HepG2 (cell line): ENCODE data around the gene KHNYN. TPM values are rescaled to one million over a fixed set of nuclear protein-coding genes. Genes with fewer than 3 reads are reported as not detected.

Experiments
- ARNTL ChIP-seq: sonication (generic); formaldehyde crosslinking; IDR thresholded peaks from 2 replicates; pipeline ENCODE4 v1.4.0; 2020; ENCODE audit warnings: mild to moderate bottlenecking, missing genetic modification reagents
- CSRNP2 ChIP-seq: sonication (generic); formaldehyde crosslinking; conservative IDR thresholded peaks from 2 replicates; pipeline ENCODE4 v1.8.0; 2022; ENCODE audit warnings: low read depth, missing genetic modification reagents
- ETS1 ChIP-seq: sonication (generic); formaldehyde crosslinking; IDR thresholded peaks from 2 replicates; pipeline ENCODE4 v1.4.0; 2020; ENCODE audit warnings: missing genetic modification reagents
- HNRNPK ChIP-seq: fragments of 200-400 bp; formaldehyde crosslinking; IDR thresholded peaks from 2 replicates; pipeline ENCODE4 v1.6.1; 2018; ENCODE audit warnings: low read length, low read depth, moderate library complexity, mild to moderate bottlenecking; ENCODE audit not compliant: poor library complexity, severe bottlenecking
- IKZF4 ChIP-seq: sonication (generic); formaldehyde crosslinking; IDR thresholded peaks from 2 replicates; pipeline ENCODE4 v1.5.1; 2020; ENCODE audit warnings: borderline replicate concordance, mild to moderate bottlenecking, low read depth, missing genetic modification reagents; ENCODE audit errors: not compliant biosample characterization
- MATR3 ChIP-seq: sonication (generic); formaldehyde crosslinking; IDR thresholded peaks from 2 replicates; pipeline ENCODE4 v1.4.0; 2020; ENCODE audit warnings: missing genetic modification reagents
- MTA3 ChIP-seq: sonication (generic); formaldehyde crosslinking; IDR thresholded peaks from 2 replicates; pipeline ENCODE4 v1.4.0; 2020; ENCODE audit warnings: missing genetic modification reagents
- POGZ ChIP-seq: sonication (generic); formaldehyde crosslinking; IDR thresholded peaks from 2 replicates; pipeline ENCODE4 v1.4.0; 2020; ENCODE audit warnings: mild to moderate bottlenecking, missing genetic modification reagents
- RAD21 ChIP-seq: fragments of 450-650 bp; formaldehyde crosslinking; IDR thresholded peaks from 2 replicates; pipeline ENCODE4 v1.5.0; 2020; ENCODE audit warnings: mild to moderate bottlenecking
- SMAD9 ChIP-seq: sonication (generic); formaldehyde crosslinking; IDR thresholded peaks from 2 replicates; pipeline ENCODE4 v1.5.1; 2020; ENCODE audit warnings: mild to moderate bottlenecking, missing genetic modification reagents
- TBL1XR1 ChIP-seq: fragments of 150-350 bp; IDR thresholded peaks from 2 replicates; pipeline ENCODE4 v1.6.1; 2014; ENCODE audit warnings: borderline replicate concordance, low read length; ENCODE audit not compliant: partially characterized antibody
- TGIF2 ChIP-seq: IDR thresholded peaks from 2 replicates; pipeline ENCODE4 v1.6.1; 2016; ENCODE audit warnings: control low read depth, missing compliant biosample characterization
- XRCC5 ChIP-seq: fragments of 200-400 bp; formaldehyde crosslinking; optimal IDR thresholded peaks from 2 replicates; pipeline ENCODE3; 2017; ENCODE audit warnings: mild to moderate bottlenecking, low read length
- ZKSCAN1 ChIP-seq: fragments of 150-350 bp; IDR thresholded peaks from 2 replicates; pipeline ENCODE4 v1.6.1; 2014; ENCODE audit warnings: low read length
- ZNF30 ChIP-seq: sonication (generic); formaldehyde crosslinking; IDR thresholded peaks from 2 replicates; pipeline ENCODE4 v1.5.0; 2020; ENCODE audit warnings: mild to moderate bottlenecking, missing genetic modification reagents
- ZNF484 ChIP-seq: sonication (generic); formaldehyde crosslinking; IDR thresholded peaks from 2 replicates; pipeline ENCODE4 v1.5.1; 2020; ENCODE audit warnings: mild to moderate bottlenecking, low read depth, missing genetic modification reagents, borderline replicate concordance
- ZNF549 ChIP-seq: sonication (generic); formaldehyde crosslinking; IDR thresholded peaks from 2 replicates; pipeline ENCODE4 v1.5.0; 2020; ENCODE audit warnings: missing genetic modification reagents
- ZNF639 ChIP-seq: conservative IDR thresholded peaks from 2 replicates; pipeline ENCODE4 v1.6.1; 2018; ENCODE audit warnings: missing genetic modification reagents
- polyA plus RNA-seq, 8 experiments: library from polyadenylated mRNA; depleted of rRNA in 3 of 8; stranded (reverse) in 7 of 8; unstranded in 1 of 8; fragments of >200 nt; fragmentation: Illumina TruSeq in 4 of 8; extraction: Trizol in 4 of 8; gene quantifications; 2 replicates each; pipeline versions ENCODE4 v1.2.1 to v1.2.3, GENCODE V29; 2011 to 2016; ENCODE audit warnings: low read depth in 4 of 8, missing spikeins in 1 of 8, mixed read lengths in 1 of 8; ENCODE audit not compliant: insufficient read depth in 1 of 8
- total RNA-seq, 5 experiments: library from RNA; depleted of rRNA; stranded (reverse); fragments of >200 nt; fragmentation: Illumina TruSeq; extraction: Trizol; gene quantifications; 2 replicates each; pipeline ENCODE4 v1.2.3, GENCODE V29; 2016; ENCODE audit warnings: low read depth in 1 of 5
- TF ChIP-seq, protein P1 (sequence below): sonication (generic); formaldehyde crosslinking; IDR thresholded peaks from 2 replicates; pipeline ENCODE4 v1.5.1; 2020; ENCODE audit warnings: mild to moderate bottlenecking, missing genetic modification reagents, moderate library complexity
- TF ChIP-seq, protein P2 (sequence below): sonication (generic); formaldehyde crosslinking; IDR thresholded peaks from 2 replicates; pipeline ENCODE4 v1.5.1; 2020; ENCODE audit warnings: missing genetic modification reagents, mild to moderate bottlenecking, borderline replicate concordance

Gene KHNYN
- total and polyA plus RNA-seq, 2 of the 13 experiments (the other 11 are each of a cell fraction or from before 2014, with no cell fraction given) = 52.8 to 75.7 TPM

DNA sequence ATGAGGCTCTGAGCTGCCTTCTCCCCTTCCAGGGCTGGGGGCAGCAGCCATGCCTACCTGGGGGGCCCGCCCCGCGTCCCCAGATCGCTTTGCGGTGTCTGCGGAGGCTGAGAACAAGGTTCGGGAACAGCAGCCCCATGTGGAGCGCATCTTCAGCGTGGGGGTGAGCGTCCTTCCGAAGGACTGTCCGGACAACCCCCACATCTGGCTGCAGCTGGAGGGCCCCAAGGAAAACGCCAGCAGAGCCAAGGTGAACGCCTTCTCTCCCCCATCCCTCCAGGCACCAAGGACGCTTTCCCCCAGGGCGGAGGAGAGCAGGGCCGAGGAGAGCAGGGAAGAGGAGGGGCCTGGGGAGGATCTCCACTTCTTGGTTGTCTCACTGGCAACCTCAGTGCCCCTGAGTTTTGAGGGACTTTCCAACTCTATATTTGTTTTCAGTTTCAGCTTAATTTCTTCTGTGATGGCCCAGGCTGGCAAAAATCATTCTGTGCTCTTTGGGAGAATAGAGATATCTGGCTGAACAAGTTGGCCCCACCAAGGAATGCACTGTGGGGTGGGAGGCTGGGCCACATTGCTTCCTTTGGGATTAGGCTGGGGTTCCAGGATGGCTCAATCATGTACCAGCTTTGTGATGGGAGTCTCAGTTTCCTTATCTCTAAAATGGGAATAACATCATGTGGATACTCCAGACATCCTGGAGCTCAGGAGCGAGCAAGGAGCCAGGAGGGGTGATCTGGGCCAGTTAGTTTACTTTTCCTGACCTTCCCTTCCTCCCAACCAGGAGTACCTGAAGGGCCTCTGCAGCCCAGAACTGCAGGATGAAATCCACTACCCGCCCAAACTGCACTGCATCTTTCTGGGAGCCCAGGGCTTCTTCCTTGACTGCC is 1.2 kb downstream of the KHNYN start (continued):
- TF ChIP-seq, protein P1, sequence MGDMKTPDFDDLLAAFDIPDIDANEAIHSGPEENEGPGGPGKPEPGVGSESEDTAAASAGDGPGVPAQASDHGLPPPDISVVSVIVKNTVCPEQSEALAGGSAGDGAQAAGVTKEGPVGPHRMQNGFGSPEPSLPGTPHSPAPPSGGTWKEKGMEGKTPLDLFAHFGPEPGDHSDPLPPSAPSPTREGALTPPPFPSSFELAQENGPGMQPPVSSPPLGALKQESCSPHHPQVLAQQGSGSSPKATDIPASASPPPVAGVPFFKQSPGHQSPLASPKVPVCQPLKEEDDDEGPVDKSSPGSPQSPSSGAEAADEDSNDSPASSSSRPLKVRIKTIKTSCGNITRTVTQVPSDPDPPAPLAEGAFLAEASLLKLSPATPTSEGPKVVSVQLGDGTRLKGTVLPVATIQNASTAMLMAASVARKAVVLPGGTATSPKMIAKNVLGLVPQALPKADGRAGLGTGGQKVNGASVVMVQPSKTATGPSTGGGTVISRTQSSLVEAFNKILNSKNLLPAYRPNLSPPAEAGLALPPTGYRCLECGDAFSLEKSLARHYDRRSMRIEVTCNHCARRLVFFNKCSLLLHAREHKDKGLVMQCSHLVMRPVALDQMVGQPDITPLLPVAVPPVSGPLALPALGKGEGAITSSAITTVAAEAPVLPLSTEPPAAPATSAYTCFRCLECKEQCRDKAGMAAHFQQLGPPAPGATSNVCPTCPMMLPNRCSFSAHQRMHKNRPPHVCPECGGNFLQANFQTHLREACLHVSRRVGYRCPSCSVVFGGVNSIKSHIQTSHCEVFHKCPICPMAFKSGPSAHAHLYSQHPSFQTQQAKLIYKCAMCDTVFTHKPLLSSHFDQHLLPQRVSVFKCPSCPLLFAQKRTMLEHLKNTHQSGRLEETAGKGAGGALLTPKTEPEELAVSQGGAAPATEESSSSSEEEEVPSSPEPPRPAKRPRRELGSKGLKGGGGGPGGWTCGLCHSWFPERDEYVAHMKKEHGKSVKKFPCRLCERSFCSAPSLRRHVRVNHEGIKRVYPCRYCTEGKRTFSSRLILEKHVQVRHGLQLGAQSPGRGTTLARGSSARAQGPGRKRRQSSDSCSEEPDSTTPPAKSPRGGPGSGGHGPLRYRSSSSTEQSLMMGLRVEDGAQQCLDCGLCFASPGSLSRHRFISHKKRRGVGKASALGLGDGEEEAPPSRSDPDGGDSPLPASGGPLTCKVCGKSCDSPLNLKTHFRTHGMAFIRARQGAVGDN = peak; percentile 32; the same call in 1 of the 2 replicates
- TF ChIP-seq MTA3 (CRISPR knock-in tag) = no peak
- TF ChIP-seq ZNF549 (CRISPR knock-in tag) = no peak
- TF ChIP-seq HNRNPK = no peak
- no peak for TF ChIP-seq ZNF30
- TF ChIP-seq TGIF2 (CRISPR knock-in tag) = 0 out of 2 replicates have a peak, but pooled peaks have one; percentile 51
- TF ChIP-seq SMAD9 (CRISPR knock-in tag) = peak; percentile 53
- TF ChIP-seq ZKSCAN1 = no peak
- peak; percentile 10 for TF ChIP-seq IKZF4
- no peak for TF ChIP-seq TBL1XR1
- TF ChIP-seq RAD21 (CRISPR knock-in tag) = no peak
- no peak for TF ChIP-seq ETS1 (CRISPR knock-in tag)
- 0 out of 2 replicates have a peak, but pooled peaks have one; percentile 67 for TF ChIP-seq ZNF484 (CRISPR knock-in tag)
- TF ChIP-seq XRCC5 = no peak
- TF ChIP-seq ZNF639 (CRISPR knock-in tag) = no peak
- TF ChIP-seq MATR3 (CRISPR knock-in tag) = 0 out of 2 replicates have a peak, but pooled peaks have one; percentile 96
- TF ChIP-seq, protein P2, sequence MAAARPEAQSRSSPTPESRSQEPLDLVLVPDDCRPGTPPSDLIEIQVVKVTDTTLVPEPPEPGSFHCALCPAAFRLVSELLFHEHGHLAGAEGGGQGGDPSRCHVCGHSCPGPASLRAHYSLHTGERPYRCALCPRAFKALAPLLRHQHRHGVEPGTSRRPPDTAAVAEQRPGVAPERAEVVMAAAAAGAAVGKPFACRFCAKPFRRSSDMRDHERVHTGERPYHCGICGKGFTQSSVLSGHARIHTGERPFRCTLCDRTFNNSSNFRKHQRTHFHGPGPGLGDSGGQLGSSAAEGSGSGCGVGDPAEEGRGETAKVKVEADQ (CRISPR knock-in tag) = no peak
- no peak for TF ChIP-seq POGZ (CRISPR knock-in tag)
- TF ChIP-seq CSRNP2 (CRISPR knock-in tag) = no peak
- TF ChIP-seq ARNTL (CRISPR knock-in tag) = no peak; the same call in 1 of the 2 replicates
